Stimulated activated CD4-positive, alpha-beta T cell treated with anti-CD3 and anti-CD28 coated beads, Interleukin-2, amount 100 ng/mL, for 48 hours (primary cell): Measurements from ENCODE around the gene SNTB2.
A peak's percentile ranks its signal among the peaks of the same experiment; 100 is the strongest.
"Not testable (repeated sequence)": the region's sequence is repeated elsewhere in the genome, so short reads cannot be mapped to it uniquely, and the experiment has no call there.

Source experiments
- DNase-seq, 2 donors: peaks; one replicate each; pipeline ENCODE4 v3.0.0-alpha.2; 2020

The SNTB2 gene

GRCh38 chr16:69186642-69187445 lies at the start of gene SNTB2:
TSS of gene SNTB2 (plus strand) at chr16:69187164. CDS start at chr16:69187167, 3 bp downstream.
- peak; percentile 77 to 79 for DNase-seq

DNA sequence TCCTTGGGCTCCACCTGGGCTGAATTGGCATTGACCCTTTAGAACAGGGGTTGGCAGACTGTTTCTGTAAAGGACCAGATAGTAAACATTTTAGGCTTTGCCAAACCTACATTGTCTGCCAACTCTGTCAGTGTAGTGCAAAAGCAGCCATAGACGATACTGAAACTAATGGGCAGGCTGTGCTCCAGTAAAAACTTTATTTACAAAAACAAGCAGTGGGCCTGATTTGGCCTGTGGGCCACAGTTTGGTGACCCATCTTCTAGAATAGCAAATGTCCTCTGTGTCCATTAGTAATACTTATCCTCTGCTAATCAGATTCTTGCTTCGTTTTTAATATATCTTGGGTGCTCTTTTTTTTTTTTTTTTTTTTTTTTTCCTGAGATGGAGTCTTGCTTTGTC lies 48.4 kb upstream of the SNTB2 start:
- DNase-seq: no peak

- not testable (repeated sequence) for DNase-seq
Observed at GRCh38 chr16:69139464-69139863, 47.5 kb upstream of the SNTB2 start.

DNA sequence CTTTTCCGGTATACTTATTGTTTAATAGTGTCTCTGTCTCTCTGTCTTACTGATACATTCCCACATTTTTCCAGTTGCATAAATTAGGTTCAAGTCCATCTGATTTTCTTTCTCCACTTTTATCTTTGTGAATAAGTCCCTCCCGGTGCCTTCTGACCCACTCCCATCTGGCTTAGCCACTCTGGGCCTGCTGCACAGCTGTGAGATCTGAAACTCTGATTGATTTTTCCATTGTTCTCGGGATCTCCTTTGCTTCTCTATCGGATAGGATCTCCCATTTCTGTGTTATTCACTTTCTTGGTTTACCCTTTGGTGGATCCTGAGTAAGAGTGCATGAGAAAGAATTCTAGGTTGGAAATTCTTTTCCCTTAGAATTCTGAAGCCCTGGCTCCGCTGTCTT lies 46.0 kb upstream of the SNTB2 start:
- no peak for DNase-seq

DNA sequence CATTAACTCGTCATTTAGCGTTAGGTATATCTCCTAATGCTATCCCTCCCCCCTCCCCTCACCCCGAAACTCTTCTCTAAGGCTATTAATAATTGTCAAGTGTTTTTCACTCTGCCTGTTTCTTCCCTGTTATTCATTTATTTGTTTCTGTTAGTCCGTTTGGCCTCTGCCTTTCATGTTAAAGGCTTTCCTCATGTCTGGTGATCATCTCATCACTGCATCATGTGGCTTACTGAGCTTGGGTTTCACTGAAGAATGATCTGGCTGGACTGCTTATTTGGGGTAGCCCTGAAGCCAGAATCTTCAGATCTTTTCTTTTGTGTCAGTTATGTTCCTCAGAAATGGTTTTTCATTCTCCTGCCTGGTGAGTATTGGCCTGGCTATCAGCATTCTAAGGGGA lies 45.0 kb upstream of the SNTB2 start:
- no peak for DNase-seq

- no peak for DNase-seq
Observed at GRCh38 chr16:69143116-69143515, 43.8 kb upstream of the SNTB2 start.

- no peak for DNase-seq
Observed at GRCh38 chr16:69145658-69146057, 41.3 kb upstream of the SNTB2 start.

DNA sequence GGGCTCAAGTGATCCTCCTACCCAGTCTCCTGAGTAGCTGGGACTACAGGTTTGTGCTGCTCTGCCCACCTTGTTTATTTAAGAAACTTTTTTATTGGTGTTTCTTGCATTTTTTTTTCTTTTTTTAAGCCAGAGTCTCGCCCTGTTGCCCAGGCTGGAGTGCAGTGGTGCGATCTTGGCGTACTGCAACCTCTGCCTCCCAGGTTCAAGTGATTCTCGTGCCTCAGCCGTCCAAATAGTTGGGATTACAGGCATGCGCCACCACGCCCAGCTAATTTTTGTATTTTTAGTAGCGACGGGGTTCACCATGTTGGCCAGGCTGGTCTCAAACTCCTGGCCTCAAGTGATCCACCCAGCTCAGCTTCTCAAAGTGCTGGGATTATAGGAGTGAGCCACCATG lies 37.3 kb upstream of the SNTB2 start:
- DNase-seq: not testable (repeated sequence)

GRCh38 chr16:69150146-69150865 lies 36.7 kb upstream of the SNTB2 start:
- peak; percentile 35 to 50 for DNase-seq

- no peak for DNase-seq
Observed at GRCh38 chr16:69157196-69157595, 29.8 kb upstream of the SNTB2 start.

GRCh38 chr16:69160192-69160591 lies 26.8 kb upstream of the SNTB2 start:
- DNase-seq: no peak

DNA sequence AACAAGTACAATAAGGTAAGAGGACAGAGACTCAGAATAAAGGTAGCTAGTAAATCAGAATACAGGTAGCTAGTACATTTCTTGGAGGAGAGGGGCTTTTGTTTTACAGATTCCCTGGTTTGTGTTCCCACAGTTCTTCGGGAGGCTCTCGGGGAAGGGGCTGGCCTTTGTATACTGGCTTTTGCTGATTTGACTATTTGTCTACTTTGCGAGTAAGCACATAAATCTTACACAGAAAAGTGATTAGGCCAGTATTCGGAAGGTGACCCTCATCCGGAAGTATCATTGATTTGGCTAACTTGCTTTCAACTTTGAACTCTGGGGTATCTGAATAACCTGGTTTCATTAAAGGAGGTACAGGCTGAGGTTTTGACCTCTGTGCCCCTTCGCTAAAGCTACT lies 21.4 kb upstream of the SNTB2 start:
- no peak for DNase-seq

DNA sequence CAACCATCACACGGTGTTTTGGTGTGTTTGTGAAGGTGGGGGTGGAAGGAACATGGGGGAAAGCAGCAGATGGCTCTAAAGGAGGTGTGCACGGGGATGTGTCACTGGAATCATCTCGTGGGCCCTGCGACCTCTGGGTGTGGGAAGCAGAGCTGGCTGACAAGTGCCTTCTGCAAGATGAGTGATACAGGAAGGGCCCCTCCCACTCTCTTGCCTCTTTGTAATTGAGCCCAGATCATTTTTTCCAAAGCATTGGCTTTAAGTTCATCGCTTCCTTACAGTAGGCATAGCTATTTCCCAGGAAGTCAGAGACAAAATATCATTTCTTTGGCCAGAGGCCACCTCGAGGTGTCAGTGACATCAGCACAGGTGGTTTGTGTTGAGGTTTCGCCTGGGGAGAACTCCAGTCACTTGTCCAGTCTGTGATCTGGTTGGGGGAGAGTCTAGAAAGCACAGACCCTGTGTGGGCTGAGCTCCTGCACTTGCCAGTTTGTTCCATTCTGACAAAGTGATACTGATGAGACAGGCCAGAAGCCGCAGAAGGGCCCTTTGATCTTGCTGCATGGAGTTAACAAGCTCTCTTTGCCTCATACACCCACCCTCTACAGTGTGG lies 20.6 kb upstream of the SNTB2 start:
- peak; percentile 59 to 65 for DNase-seq

GRCh38 chr16:69166946-69167930 lies 19.7 kb upstream of the SNTB2 start:
- DNase-seq: no peak

- no peak for DNase-seq
Observed at GRCh38 chr16:69169051-69169450, 17.9 kb upstream of the SNTB2 start.

DNA sequence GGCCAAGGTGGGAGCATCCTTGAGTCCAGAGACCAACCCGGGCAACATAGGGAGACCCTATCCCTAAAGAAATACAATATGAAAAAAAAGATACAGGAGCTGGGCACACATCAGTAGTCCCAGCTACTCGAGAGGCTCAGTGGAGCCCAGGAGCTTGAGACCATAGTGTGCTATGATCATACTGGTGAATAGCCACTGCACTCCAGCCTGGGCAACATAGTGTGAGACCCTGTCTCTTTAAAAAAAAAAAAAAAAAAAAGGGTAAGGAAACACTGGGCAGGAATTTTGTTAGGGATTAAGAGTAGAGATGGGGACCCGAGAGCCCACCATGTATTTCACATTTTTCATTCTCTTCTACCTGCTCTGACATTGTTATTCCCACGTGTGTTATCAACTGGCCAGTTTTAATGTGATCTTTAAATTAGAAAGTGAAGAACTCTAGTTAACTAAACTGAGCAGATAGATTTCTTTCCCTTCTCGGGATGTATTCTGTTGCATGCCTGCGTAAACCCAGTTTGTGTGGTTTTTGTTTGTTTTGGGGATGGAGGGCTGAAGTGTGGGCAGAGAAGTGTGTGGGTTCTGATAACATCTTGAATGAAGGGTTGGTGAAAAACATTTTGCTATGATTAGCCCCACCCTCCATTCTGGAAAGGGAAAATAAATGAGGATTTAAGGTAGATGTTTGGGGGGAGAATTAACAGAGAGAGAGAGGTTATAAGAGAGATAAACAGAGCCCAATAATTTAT lies 17.2 kb upstream of the SNTB2 start:
- no peak for DNase-seq

- no peak for DNase-seq
Observed at GRCh38 chr16:69171325-69172084, 15.5 kb upstream of the SNTB2 start.

GRCh38 chr16:69176033-69176800 lies 10.7 kb upstream of the SNTB2 start:
- no peak for DNase-seq

DNA sequence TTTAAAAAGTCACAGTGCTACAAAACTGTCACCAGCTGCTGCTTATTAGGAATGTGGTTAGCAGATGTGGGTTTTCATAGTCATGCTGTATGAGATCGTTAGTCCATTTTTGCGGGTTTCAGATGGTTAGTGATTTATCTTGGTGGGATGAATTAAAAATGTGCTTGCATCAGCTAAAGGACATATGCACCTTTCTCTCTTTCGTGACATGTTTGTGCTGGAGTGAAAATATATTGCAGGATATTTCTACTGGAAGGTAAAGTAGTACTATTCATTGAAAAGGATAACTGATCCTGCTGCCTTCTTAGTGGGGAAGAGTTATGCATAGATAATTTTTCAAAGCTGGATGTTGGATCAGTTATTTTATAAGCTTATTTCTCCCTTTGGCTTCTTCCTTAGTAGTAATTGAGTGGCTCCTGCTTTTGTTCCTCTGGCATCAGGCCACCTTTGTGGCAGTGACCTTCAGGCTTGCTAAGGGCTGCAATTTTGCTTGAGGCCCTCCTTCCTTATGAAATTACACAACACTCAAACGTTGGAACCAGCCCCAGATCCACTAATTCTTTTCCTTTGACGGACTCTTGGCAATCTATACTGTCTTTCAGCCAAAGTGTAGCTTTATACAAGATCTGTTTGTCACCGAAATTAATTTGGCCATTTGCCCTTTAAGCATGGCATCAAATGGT lies 7.5 kb upstream of the SNTB2 start:
- DNase-seq: no peak

DNA sequence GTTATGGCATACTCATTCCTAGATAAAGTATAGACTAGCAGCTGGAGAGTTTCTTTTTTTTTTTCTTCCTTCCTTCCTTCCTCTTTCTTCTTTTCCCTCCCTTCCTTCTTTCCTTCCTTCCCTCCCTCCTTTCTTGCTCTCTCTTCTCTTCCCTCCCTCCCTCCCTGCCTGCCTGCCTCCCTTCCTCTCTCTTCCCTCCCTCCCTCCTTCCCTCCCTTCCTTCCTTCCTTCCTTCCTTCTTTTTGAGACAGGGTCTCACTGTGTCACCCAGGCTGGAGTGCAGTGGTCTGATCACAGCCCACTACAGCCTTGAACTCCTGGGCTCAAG lies 7.0 kb upstream of the SNTB2 start:
- DNase-seq: no peak
